Liver (tissue), 9 donors: ENCODE results near the gene IRF9. TPM values are rescaled to one million over a fixed set of nuclear protein-coding genes. Genes with fewer than 3 reads are reported as not detected.

ENCODE experiments used
- DNase-seq: peaks from one replicate; pipeline ENCODE4 v3.0.0-alpha.2; 2017; ENCODE audit warnings: low spot score
- H3K27ac ChIP-seq, 2 donors: one replicate each; pipeline ENCODE4 v1.7.0; 2013; ENCODE audit warnings: inconsistent platforms in 2 of 2, low read length in 2 of 2, control low read depth in 1 of 2, low read depth in 1 of 2, mild to moderate bottlenecking in 1 of 2
- H3K27me3 ChIP-seq, 4 donors: one replicate each; pipeline versions ENCODE4 v1.6.1 to v1.7.0; 2013; ENCODE audit warnings: low read length in 3 of 4, inconsistent platforms in 1 of 4, mild to moderate bottlenecking in 1 of 4, moderate library complexity in 1 of 4; ENCODE audit not compliant: control insufficient read depth in 4 of 4, insufficient read depth in 4 of 4
- H3K36me3 ChIP-seq, 4 donors: one replicate each; pipeline versions ENCODE4 v1.6.1 to v1.7.0; 2013; ENCODE audit warnings: low read length in 3 of 4, mild to moderate bottlenecking in 3 of 4, low read depth in 1 of 4, moderate library complexity in 1 of 4; ENCODE audit not compliant: control insufficient read depth in 4 of 4, insufficient read depth in 3 of 4
- H3K4me1 ChIP-seq, 4 donors: one replicate each; pipeline versions ENCODE4 v1.6.1 to v1.7.0; 2013; ENCODE audit warnings: low read length in 3 of 4, mild to moderate bottlenecking in 3 of 4, moderate library complexity in 1 of 4; ENCODE audit not compliant: control insufficient read depth in 4 of 4, insufficient read depth in 4 of 4
- H3K4me3 ChIP-seq, 3 donors: one replicate each; pipeline versions ENCODE4 v1.6.1 to v1.7.0; 2013; ENCODE audit warnings: low read length in 3 of 3, control low read depth in 1 of 3, low read depth in 1 of 3, mild to moderate bottlenecking in 1 of 3
- H3K9ac ChIP-seq, 2 donors: one replicate each; pipeline ENCODE4 v1.7.0; 2013; ENCODE audit warnings: low read length in 2 of 2, mild to moderate bottlenecking in 2 of 2, moderate library complexity in 2 of 2, control low read depth in 1 of 2, low read depth in 1 of 2
- H3K9me3 ChIP-seq, 4 donors: one replicate each; pipeline versions ENCODE4 v1.6.1 to v1.7.0; 2013; ENCODE audit warnings: low read length in 3 of 4; ENCODE audit not compliant: control insufficient read depth in 4 of 4
- ATF3 ChIP-seq: IDR thresholded peaks from 2 replicates; pipeline ENCODE4 v1.6.1; 2016; ENCODE audit warnings: antibody characterized with exemption
- CTCF ChIP-seq: fragments of 150-350 bp; IDR thresholded peaks from 2 replicates; pipeline ENCODE4 v1.5.1; 2017; ENCODE audit warnings: improper control_type of control experiment, low read depth, low read length; ENCODE audit not compliant: missing input control
- EGR1 ChIP-seq, 2 donors: IDR thresholded peaks; 2 replicates each; pipeline ENCODE4 v1.6.1; 2016 to 2018; ENCODE audit warnings: antibody characterized with exemption in 2 of 2, low read depth in 2 of 2
- FOXA1 ChIP-seq: IDR thresholded peaks from 2 replicates; pipeline ENCODE4 v1.6.1; 2016; ENCODE audit warnings: antibody characterized with exemption
- FOXA2 ChIP-seq: IDR thresholded peaks from 2 replicates; pipeline ENCODE4 v1.6.1; 2016; ENCODE audit warnings: antibody characterized with exemption
- GABPA ChIP-seq, 2 donors: IDR thresholded peaks in 1 of 2; conservative IDR thresholded peaks in 1 of 2; 2 replicates each; pipeline ENCODE4 v1.6.1; 2016; ENCODE audit warnings: antibody characterized with exemption in 2 of 2, mild to moderate bottlenecking in 1 of 2, moderate library complexity in 1 of 2
- HNF4A ChIP-seq, 2 donors: conservative IDR thresholded peaks; 2 replicates each; pipeline ENCODE4 v1.6.1; 2016; ENCODE audit warnings: antibody characterized with exemption in 2 of 2, mild to moderate bottlenecking in 2 of 2
- HNF4G ChIP-seq: IDR thresholded peaks from 2 replicates; pipeline ENCODE4 v1.6.1; 2016; ENCODE audit warnings: antibody characterized with exemption
- JUND ChIP-seq, 2 donors: IDR thresholded peaks; 2 replicates each; pipeline ENCODE4 v1.6.1; 2016; ENCODE audit warnings: antibody characterized with exemption in 2 of 2
- MAX ChIP-seq: IDR thresholded peaks from 2 replicates; pipeline ENCODE4 v1.6.1; 2016; ENCODE audit warnings: antibody characterized with exemption
- NR2F2 ChIP-seq: IDR thresholded peaks from 2 replicates; pipeline ENCODE4 v1.6.1; 2016; ENCODE audit warnings: antibody characterized with exemption
- RAD21 ChIP-seq, 2 donors: IDR thresholded peaks; 2 replicates each; pipeline ENCODE4 v1.6.1; 2016; ENCODE audit warnings: antibody characterized with exemption in 2 of 2, mild to moderate bottlenecking in 2 of 2
- REST ChIP-seq: IDR thresholded peaks from 2 replicates; pipeline ENCODE4 v1.6.1; 2016; ENCODE audit warnings: antibody characterized with exemption, mild to moderate bottlenecking
- RXRA ChIP-seq, 2 donors: IDR thresholded peaks; 2 replicates each; pipeline ENCODE4 v1.6.1; 2017 to 2018; ENCODE audit warnings: antibody characterized with exemption in 2 of 2, mild to moderate bottlenecking in 1 of 2
- SP1 ChIP-seq: IDR thresholded peaks from 2 replicates; pipeline ENCODE4 v1.6.1; 2018; ENCODE audit warnings: antibody characterized with exemption, mild to moderate bottlenecking
- TAF1 ChIP-seq: conservative IDR thresholded peaks from 2 replicates; pipeline ENCODE4 v1.6.1; 2016; ENCODE audit warnings: antibody characterized with exemption, mild to moderate bottlenecking
- YY1 ChIP-seq: IDR thresholded peaks from 2 replicates; pipeline ENCODE4 v1.6.1; 2016; ENCODE audit warnings: antibody characterized with exemption, mild to moderate bottlenecking
- ZBTB33 ChIP-seq: IDR thresholded peaks from 2 replicates; pipeline ENCODE4 v1.6.1; 2016; ENCODE audit warnings: antibody characterized with exemption
- WGBS: extraction: QIAGEN DNeasy Blood & Tissue Kit; methylation state at CpG from one replicate; pipeline ENCODE4 v1.1.7; 2013; 5-methylcytosine and 5-hydroxymethylcytosine counted together
- polyA plus RNA-seq, 2 donors: library from polyadenylated mRNA; stranded (reverse) in 1 of 2; unstranded in 1 of 2; fragments of 200-250 nt in 1 of 2; fragments of >200 nt in 1 of 2; fragmentation: Nextera tagmentation in 1 of 2; extraction: Ambion mirVana in 1 of 2; gene quantifications; one replicate each; pipeline versions ENCODE4 v1.2.1 to v1.2.3, GENCODE V29; 2013 to 2015
- total RNA-seq, 2 donors: library from RNA; depleted of rRNA; stranded (reverse); fragments of >200 nt; gene quantifications; one replicate each; pipeline ENCODE4 v1.2.3, GENCODE V29; 2014
- donor health status: healthy.
- donor health status: healthy.
- donor health status: healthy.
- donor health status: healthy.
- donor health status: healthy.

Gene IRF9
- total and polyA plus RNA-seq, 4 donors = 37.9 to 60.9 (median 51.0) TPM

GRCh38 chr14:24114532-24115421 is 46.3 kb upstream of the IRF9 start, which contains the start of the genes DCAF11 and NRL:
TSS of gene DCAF11 (plus strand) at chr14:24114777. CDS start at chr14:24115595, 818 bp downstream.
TSS of gene NRL (minus strand) at chr14:24114949. CDS start at chr14:24082848, 32,101 bp downstream.
- TF ChIP-seq NR2F2 = no peak
- peak; percentile 66 for TF ChIP-seq ZBTB33
- peak in 1 of 2 donors; percentile 19 for TF ChIP-seq RXRA (IDR thresholded peaks at IDR 0.05)
- no peak for TF ChIP-seq CTCF
- TF ChIP-seq ATF3 = no peak
- peak in 1 of 2 donors; percentile 43 for TF ChIP-seq JUND (IDR thresholded peaks at IDR 0.05)
- TF ChIP-seq HNF4A (conservative IDR thresholded peaks at IDR 0.05) = peak in 1 of 2 donors; percentile 42
- TF ChIP-seq TAF1 = peak; percentile 98
- peak; percentile 70 for TF ChIP-seq MAX
- TF ChIP-seq EGR1 (IDR thresholded peaks at IDR 0.05; ENCODE audit: low read depth in 2 of 2) = peak; percentile 87
- peak; percentile 35 for TF ChIP-seq FOXA1
- TF ChIP-seq REST = peak; percentile 93
- TF ChIP-seq YY1 = peak; percentile 22
- TF ChIP-seq RAD21 (IDR thresholded peaks at IDR 0.05) = peak; percentile 21 to 39
- TF ChIP-seq GABPA (IDR thresholded peaks at IDR 0.05 in 1 of 2, conservative IDR thresholded peaks at IDR 0.05 in 1 of 2) = peak in 1 of 2 donors; percentile 1
- TF ChIP-seq FOXA2 = peak; percentile 45
- peak; percentile 98 for TF ChIP-seq SP1
- TF ChIP-seq HNF4G = no peak
- DNase-seq = peak; percentile 98
- Histone ChIP-seq H3K9me3 (no peaks in the 10 kb centered on the region), H3K27ac (peak within 1 kb of the TSS; percentile 99 to 100), H3K4me3 (peak within 1 kb of the TSS; percentile 61 to 94 (median 91)), H3K36me3 (peaks cover 7 to 21% (median 19%) of the 10 kb centered on the region in 4 donors), H3K27me3 (no peaks in the 10 kb centered on the region), H3K9ac (peak within 1 kb of the TSS; percentile 96 to 97), H3K4me1 (peaks cover 3 to 52% (median 40%) of the 10 kb centered on the region in 4 donors)
- WGBS = under 1% methylated on average over 65 of the region's 65 CpGs
